GM18520 (cell line): Measurements from ENCODE around the gene FDX1.

Experiments used
- ATAC-seq: cut with Tn5 transposase; IDR thresholded peaks from one replicate; pipeline ENCODE4 v1.9.1; 2021; ENCODE audit not compliant: unreplicated experiment

Gene FDX1

DNA sequence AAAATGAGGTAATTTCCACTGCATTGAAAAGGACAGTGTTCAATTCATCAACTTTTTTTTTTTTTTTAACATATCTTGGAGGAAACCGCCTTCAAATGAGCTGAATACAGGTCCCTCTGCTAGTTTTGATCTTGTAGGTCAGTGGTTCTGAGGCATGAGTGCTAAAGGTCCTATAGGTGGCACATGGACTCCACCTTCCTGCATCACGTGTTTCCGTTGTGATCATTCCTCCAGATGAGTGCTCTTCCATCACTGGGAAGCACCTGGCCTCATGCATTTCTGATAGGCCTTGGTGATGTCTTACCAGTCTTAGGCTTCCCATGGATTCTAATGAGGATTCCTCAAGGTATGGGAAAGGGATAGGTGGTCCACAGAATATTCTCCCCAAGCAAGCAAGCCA, 37.8 kb downstream of the FDX1 start:
- ATAC-seq: no peak

DNA sequence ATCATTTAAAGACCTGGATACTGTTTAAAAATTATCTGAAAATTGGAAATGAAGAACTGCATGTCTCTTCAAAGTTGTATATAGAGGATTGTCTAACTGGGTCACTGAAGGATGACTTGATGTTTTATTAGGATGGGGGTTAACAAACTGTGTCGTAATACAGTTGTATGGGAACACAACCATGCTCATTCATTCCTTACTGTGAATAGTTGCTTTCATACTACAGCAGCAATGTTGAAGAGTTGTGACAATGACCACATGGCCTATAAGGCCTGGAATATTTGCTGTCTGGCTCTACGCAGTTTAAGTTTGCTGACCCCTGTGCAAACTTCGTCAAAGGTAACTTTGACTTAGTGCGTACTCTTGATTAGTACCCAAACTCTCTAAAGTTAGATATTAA, 38.4 kb downstream of the FDX1 start:
- ATAC-seq: no peak

DNA sequence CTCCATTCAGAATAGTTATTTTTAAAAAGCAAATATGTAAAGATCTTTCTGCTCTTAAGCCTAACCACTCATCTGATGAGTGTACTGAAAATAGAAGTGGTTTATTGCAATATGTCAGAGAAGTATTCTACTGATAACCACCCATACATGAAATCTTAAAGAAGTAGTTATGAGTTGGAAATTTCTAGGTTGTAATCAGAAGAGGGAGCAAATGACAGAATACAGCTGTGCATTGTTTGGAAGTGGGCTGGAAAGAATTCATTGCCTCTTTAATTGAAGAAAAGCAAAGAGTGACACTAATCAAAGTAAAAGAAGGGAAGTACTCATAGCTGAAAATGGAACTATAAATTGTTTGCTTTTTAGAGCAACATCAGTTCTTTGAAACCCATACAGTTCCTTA, 39.4 kb downstream of the FDX1 start:
- no peak for ATAC-seq

GRCh38 chr11:110470716-110471115, 41.0 kb downstream of the FDX1 start:
- ATAC-seq: no peak

- ATAC-seq: no peak
Measured at GRCh38 chr11:110471371-110471770, 41.6 kb downstream of the FDX1 start.

DNA sequence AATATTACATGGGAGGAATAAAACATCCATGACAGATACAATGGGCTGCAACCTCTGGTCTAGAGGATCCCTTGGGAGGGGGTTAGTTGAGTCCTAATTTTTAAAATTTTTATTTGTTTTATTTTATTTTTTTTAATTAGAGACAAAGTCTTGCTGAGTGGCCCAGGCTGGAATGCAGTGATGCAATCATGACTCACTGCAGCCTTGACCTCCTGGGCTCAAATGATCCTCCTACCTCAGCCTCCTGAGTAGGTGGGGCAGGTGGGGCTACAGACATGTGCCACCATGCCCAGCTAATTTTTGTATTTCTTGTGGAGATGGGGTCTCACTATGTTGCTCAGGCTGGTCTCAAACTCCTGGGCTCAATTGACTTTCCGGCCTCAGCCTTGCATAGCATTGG, 43.1 kb downstream of the FDX1 start:
- ATAC-seq: no peak

GRCh38 chr11:110473706-110474105, 44.0 kb downstream of the FDX1 start:
- ATAC-seq: no peak

DNA sequence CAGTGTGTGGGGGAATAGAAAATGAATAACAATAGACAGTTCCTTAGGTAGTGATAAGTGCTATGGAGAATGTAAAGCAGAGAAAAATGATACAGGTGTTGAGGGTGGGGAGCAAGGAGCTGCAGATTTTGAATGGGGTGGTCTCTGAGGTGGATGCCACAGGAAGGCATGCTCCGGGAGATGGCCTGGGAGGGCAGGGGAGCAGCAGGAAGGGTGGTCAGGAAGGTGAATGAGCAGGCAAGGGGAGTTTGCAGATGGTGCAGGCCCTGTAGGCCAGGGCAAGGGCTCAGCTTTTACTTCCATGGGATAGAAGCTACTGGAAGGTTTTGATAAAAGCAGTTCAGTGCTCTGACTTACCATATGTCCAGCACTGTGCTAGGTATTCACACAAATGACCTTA, 44.8 kb downstream of the FDX1 start:
- no peak for ATAC-seq

- ATAC-seq: no peak
Measured at GRCh38 chr11:110475671-110476070, 45.9 kb downstream of the FDX1 start.

GRCh38 chr11:110478410-110478809, 48.7 kb downstream of the FDX1 start:
- no peak for ATAC-seq

DNA sequence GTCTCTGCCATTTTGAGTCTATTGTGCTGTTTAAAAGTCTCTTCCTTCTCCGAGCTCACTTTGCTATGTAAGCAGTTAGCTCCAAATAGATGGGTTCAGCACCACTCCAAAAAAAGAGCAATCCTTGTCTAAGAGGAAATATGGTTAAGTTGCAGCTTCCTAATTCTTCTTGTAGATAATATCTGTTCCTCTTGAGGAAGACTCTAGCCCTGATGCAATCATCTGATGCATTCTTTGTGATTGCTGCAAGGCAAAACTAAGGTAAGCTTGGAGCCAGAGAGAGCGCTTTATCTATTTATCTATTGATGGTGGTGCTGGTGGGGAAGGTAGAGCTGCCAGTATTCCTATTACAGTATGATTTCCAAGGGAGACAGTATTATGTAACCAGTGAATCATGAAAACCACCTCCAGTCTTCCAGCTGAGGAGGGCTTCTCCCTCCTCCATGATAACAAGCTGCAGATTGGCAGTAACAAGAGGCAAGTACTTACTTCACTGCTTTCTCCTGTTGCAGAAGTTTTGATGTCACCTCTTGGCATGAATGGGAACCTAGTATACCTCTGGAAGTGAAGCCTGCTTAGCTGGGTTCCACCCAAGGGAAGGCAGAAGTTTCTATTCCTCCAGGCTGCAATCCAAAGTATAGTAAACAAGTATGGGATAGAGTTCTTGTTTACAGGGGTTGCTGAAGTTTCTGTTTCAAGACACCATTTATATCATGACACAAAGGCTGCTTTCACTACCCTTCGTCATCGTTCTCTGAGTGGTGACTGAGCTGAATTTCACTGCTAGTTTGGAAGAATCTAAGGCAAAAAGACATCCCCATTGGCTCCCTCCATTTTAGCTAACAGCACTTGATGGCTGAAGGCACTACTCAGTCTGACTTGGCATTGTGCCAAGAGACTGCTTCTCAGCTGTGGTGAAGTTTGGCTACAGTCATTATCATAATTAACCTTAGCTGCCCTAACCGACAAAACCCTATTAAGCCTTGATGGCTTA, 49.7 kb downstream of the FDX1 start:
- ATAC-seq: no peak

GRCh38 chr11:110481523-110481922, 51.8 kb downstream of the FDX1 start:
- ATAC-seq: no peak

DNA sequence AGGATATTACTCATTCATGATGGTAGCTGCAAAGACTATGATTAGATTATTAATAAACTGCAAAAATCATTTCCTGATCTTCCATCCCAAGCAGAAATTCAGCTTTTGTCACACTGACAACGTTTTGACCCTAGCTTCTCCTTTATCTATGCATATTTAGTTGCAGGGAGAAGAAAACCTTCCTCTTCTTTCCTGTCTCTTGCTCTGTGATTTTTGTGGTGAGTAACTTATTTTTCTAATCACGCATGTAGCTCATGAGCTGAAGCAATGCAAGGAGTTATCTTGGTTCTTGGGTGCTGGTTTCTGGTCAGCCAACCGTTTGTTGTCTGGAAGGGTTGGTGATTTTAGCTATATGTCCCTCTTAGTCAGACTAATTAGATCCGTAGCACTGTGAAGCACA, 56.4 kb downstream of the FDX1 start:
- ATAC-seq: no peak

DNA sequence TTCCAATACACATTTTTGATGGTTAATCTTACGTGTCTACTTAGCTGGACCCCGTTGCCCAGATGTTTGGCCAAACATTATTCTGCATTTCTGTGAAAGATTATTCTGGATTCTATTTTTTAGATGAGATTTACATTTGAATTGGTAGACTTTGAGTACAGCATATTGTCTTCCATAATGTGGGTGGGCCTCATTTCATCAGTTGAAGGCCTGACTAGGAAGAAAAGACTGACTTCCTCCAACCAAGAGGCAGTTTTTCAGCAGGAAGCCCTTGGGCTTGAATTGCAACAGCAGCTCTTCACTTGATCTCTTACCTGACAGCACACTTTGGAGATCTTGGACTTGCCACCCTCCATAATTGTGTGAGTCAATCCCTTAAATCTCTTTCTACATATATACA, 58.7 kb downstream of the FDX1 start:
- no peak for ATAC-seq

DNA sequence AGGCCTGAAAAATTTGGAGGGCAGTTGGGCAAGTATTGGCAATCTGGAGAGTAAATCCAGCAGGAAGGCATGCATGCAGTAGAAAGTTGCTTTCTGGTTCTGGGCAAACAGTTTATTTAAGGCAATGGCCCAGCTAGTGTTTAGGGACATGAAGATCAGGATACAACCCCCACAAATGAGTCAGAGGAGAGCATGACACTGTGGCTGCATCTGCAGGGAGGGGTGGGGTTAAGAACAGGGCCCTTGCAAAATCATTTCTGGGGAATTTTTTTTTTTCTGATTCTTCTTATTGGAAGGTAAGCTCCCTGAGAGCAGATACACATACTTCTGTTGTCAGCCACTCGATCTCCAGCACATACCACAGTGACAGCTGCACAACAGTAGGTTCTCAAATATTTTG, 61.1 kb downstream of the FDX1 start:
- no peak for ATAC-seq

GRCh38 chr11:110491577-110492320, 62.0 kb downstream of the FDX1 start:
- ATAC-seq: no peak

DNA sequence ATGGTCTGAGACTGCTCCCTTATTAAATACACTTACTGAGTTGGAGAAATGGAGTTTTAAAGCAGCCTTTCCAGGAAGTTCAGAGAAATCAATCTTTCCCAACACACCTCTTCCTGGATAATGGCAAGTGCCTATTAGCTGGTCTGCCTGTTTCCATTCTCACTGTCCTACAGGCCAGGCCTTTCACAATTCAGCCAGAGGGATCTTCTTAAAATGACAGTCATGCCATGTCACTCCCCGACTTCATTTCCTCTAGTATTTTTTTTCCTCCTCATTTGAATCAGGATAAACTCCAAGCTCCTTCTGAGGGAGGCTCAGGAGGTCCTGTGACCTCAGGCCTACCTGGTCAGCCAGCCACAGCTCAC, 62.6 kb downstream of the FDX1 start:
- ATAC-seq: no peak

- no peak for ATAC-seq
Measured at GRCh38 chr11:110493346-110493745, 63.6 kb downstream of the FDX1 start.

DNA sequence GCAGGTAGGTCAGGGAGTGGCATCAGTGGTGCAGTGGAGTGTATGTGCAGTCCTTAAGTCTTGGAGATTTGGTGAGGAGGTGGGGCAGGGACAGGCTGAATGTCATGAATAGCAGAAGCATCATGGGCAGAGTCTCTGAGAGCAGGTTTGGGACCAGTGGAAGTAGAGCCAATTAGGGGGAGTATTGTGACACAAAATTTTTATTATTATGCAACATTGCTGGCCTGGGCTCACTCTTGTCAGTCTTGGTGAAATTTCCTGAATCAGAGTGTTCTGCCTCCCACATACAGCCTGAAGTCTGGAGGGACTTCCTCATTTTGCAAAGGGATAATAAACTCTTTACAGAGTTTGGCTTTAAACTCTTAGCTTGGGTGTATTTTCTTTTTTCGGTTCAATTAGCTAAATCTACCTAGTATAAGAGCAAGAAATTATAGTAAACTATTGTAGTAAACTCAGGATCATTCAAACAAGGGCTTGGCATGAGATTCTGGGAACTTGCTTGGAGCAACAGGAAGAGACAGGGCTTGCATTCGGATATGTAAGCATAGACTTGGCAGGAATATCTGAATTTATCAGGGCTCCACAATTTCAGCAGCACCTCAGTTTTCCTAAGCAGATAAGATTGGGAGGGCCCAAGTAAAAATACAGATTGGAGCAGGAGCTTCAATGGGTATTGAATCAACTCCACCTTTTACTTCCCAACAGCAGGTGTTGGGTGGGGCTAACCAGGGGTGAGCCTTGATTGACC, 67.7 kb downstream of the FDX1 start:
- no peak for ATAC-seq

DNA sequence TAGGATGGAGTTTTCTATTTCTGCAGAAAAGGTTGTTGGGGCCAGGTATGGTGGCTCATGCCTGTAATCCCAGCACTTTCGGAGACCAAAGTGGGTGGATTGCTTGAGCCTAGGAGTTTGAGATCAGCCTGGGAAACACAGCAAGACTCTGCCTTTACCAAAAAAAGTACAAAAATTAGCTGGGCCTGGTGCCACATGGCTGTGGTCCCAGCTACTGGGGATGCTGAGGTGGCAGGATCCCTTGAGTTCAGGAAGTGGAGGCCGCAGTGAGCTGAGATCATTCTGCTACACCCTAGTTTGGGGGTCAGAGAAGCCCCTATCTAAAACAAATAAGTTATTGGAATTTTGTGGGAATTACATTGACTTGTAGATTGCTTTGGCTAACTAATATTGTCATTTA, 71.7 kb downstream of the FDX1 start:
- no peak for ATAC-seq

- ATAC-seq: no peak
Measured at GRCh38 chr11:110505528-110506284, 76.0 kb downstream of the FDX1 start.
